SIG-M5 treated with dmso at 0.1 percent for 504 hours (cell line): Measurements from ENCODE around the gene CLASRP.
A peak's percentile ranks its signal among the peaks of the same experiment; 100 is the strongest.

ENCODE experiments used
- DNase-seq: peaks from one replicate; lab custom pipeline; 2025; ENCODE audit not compliant: unreplicated experiment; lab: John Stamatoyannopoulos, UW

CLASRP gene

DNA sequence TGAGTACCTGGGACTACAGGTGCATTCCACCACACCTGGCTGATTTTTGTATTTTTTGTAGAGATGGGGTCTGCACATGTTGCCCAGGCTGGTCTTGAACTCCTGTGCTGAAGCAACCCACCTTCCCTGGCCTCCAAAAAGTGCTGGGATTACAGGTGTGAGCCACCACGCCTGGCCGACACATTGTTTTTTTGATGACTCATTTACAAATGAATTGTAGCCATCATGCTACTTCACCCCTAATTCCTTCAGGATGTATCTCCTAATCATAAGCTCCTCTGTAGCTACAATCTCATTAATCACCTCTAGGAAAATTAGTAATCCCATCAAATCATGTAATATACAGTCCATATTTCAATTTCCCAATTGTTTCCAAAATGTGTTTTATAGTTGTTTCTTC, 19.7 kb upstream of the CLASRP start:
- no peak for DNase-seq

DNA sequence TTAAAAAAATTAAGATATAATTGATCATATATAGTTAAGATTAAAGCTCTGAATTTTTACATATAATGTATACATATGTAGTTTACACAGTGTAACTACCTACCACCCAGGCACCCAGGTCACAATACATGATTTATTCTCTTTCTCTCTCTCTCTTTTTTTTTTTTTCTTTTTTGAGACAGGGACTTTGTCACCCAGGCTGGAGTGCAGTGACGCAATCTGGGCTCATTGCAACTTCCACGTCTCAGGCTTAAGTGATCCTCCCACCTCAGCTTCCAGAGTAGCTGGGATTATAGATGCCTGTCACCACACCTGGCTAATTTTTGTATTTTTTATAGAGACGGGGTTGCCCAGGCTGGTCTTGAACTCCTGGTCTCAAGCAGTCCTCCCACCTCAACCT, 18.8 kb upstream of the CLASRP start:
- no peak for DNase-seq

DNA sequence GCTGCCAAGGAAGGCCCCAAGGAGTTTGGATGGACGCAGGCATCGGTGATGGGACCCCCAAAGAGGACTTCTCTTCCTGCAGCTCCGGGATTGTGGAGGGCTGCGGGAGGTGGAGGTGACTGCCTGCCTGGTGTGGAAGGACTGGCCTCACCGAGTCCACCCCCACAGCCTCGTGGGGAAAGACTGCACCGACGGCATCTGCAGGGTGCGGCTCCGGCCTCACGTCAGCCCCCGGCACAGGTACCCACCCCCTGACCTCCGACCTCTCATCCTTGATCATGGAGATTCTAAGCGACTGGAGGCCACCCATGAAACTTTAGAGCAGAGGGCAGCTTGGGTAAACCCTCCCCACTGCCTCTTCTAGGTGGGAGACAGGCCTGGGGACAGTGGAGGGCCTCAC, 16.9 kb upstream of the CLASRP start:
- no peak for DNase-seq

DNA sequence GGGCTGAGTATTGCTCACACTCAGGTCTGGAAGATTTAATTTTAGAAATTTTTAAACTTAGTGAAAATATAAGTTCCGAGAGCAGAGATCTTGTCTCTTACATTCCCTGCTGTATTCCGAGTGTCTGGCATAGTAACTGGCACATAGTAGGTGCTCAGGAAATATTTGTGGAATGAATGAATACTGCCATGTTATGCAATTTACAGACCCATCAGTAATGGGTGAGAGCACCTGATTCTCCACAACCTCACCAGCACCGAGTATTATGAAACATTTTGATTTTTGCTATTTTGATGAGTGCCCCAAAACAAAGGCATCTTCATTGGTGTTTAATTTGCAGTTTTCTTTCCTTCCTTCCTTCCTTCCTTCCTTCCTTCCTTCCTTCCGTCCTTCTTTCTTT, 15.8 kb upstream of the CLASRP start:
- DNase-seq, result no peak

DNA sequence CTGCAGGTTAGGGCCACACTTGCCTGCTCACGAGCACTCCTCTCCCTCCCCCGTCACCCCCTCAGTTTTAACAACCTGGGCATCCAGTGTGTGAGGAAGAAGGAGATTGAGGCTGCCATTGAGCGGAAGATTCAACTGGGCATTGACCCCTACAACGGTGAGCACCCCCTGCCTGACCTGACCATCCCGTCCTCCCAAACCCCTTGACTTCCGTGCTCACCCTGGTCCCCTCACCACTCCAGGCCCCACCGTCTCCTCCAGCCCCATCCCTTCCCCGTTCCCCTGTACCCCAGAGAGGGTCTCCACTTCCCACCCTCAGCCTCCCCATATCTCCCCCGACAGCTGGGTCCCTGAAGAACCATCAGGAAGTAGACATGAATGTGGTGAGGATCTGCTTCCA, 13.6 kb upstream of the CLASRP start:
- no peak for DNase-seq

DNA sequence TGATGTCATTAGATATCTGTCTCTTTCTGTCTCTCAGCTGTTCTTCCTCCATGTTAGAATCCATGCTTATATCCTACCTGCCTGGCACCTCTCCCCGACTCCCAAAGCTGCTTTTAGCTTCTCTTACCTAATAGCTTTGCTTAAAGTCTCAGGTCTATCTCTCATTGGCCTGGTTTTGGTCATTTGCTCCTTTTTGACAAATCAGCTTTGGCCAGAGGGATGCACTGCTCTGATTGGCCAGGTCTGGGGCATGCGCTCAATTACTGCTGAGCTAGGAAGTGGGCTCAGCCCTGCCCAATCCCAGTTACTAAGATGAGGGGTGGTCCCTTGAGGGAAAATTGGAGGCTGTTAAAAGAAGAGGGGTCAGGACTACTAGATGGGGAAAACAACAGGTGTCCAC, 11.5 kb upstream of the CLASRP start:
- DNase-seq, result no peak

DNA sequence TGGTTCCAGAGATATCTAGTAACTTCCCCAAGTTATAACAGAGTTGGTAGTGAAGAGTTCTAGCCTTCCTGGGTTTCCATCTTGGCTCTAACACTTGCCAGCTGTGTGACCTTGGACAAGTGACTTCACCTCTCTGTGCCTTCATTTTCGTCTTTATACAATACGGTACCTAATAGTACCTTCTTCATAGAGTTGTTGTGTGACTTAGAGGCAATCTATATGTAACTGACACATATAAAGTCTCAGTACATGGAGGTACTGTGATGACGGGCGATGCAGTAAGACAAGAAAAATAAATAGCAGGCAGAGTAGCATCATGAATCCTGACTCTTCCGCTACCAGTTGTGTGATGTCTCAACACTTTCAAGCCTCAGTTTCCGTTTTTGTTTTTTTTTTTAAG, 8.0 kb upstream of the CLASRP start:
- no peak for DNase-seq

DNA sequence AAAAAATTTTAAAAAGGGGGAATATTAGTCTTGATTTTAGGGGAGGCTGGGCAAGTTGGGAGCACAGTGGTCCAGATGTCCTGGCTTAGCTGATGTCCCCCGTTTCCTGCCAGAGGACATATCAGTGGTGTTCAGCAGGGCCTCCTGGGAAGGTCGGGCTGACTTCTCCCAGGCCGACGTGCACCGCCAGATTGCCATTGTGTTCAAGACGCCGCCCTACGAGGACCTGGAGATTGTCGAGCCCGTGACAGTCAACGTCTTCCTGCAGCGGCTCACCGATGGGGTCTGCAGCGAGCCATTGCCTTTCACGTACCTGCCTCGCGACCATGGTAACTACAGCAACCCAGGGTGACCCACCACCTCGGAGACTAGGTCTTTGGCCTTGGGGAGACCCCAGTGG, 6.4 kb upstream of the CLASRP start:
- no peak for DNase-seq

DNA sequence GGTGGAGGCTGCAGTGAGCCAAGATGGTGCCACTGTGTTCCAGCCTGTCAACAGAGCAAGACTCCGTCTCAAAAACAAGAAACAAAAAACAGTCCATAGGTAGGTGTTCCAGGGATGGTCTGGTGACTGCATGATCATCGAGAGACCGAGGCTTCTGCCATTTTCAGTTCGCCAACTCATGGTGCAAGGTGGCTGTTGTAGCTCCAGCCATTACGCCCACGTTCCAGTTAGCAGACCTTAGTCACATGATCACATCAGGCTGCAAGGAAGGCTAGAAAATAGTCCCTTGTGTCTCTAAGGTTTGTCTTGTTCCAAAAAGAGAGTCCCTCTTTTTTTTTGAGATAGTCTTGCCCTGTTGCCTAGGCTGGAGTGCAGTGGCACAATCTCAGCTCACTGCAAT, 3.1 kb upstream of the CLASRP start:
- DNase-seq, result no peak

DNA sequence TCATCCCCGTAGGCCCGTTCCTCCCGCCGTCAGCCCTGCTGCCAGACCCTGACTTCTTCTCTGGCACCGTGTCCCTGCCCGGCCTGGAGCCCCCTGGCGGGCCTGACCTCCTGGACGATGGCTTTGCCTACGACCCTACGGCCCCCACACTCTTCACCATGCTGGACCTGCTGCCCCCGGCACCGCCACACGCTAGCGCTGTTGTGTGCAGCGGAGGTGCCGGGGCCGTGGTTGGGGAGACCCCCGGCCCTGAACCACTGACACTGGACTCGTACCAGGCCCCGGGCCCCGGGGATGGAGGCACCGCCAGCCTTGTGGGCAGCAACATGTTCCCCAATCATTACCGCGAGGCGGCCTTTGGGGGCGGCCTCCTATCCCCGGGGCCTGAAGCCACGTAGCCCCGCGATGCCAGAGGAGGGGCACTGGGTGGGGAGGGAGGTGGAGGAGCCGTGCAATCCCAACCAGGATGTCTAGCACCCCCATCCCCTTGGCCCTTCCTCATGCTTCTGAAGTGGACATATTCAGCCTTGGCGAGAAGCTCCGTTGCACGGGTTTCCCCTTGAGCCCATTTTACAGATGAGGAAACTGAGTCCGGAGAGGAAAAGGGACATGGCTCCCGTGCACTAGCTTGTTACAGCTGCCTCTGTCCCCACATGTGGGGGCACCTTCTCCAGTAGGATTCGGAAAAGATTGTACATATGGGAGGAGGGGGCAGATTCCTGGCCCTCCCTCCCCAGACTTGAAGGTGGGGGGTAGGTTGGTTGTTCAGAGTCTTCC, 1.3 kb upstream of the CLASRP start:
- DNase-seq, result no peak

DNA sequence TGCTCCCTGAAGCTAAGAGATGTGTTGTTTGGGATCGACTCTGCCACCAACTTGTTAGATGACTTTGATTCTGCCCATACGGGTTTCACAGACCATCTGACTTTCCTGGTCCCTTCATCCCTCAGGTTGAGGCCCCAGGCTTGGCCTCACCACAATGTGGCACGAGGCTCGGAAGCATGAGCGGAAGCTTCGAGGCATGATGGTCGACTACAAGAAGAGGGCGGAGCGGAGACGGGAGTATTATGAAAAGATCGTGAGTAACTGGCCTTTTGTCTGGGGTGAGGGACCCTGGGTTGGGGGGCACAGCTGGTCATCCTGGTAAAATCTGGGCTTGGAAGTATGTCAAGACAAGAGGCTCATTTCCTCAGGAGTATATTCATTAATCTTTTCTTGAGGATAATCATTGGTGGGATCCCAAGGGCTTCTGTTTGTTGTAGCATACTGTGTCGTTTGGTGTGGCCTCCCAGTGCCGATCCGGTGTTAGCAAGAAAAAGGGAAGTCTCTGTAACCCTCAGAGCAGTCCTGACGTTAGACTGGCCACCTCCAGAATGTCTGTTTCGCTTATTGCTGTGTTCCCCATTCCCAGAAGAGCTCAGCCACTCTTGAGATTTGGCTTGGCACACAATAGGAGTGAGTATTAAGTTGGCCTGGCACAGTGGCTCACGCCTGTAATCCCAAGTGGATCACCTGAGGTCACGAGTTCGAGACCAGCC, 1.4 kb downstream of the CLASRP start:
- peak; percentile 84 for DNase-seq

DNA sequence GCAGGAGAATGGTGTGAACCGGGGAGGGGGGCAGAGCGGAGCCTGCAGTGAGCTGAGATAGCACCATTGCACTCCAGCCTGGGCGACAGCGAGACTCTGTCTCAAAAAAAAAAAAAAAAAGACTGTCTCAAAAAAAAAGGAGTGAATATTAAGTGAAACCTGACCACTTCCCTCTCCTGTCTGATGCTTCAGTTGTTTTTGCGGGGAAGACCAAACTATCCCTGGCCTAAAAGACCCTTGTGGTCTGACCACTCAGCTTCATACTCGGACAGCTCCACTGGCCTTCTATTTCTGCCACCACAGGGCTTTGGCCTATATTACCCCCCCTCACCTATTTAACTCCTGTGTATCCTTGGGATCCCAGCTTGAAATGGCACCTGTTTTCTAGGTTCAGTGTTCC, 2.3 kb downstream of the CLASRP start:
- DNase-seq, result no peak

DNA sequence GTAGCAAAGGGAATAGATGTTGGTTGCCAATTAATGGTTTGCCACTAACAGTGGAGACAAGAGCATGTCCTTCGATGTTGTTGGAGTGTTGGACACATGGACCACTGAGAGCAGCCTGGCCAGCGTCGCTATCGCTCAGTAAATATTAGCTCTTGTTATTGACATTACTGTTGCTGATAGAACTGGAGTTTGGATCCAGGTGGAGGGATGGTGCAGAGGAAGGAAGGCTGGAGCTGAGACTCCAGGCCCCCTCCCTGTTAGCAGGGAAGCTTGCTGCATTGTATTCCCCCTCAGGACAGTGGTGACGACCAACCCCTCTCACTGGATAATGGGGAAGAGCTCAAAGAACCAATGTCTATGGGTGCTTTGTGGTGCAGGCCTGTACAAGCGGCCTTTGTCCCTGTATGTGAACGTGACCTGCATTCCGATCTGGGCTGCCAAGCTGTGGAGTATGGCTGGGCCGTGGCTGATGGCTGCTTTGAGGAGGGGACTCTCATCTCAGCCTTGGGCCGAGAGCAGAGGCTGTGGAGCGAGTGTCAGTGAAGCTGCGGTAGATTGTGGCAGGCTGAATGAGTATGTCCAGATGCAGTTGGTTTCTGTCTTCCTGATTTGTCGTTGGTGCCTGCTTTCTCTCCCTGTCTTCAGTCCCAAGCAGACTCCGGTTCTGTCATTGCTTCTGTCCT, 7.0 kb downstream of the CLASRP start:
- DNase-seq, result no peak

DNA sequence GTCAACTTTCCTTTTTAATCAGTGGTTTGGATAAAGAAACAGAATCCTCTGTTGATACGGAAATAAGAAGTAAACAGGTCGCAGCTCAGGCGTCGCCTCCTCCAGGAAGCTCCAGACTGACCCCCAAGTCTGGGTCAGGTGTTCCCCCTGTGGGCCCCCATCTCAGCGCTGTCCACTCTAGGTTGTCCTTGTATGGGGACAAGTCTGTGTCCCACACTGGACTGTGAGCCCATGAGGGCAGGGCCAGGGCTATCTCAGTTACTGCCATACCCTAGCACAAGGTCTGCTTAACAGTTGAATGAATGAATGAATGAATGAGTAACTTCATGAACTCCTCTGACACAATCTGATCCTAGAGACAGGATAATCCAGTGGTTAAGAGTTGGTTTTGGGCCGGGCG, 7.5 kb downstream of the CLASRP start:
- DNase-seq, result no peak

DNA sequence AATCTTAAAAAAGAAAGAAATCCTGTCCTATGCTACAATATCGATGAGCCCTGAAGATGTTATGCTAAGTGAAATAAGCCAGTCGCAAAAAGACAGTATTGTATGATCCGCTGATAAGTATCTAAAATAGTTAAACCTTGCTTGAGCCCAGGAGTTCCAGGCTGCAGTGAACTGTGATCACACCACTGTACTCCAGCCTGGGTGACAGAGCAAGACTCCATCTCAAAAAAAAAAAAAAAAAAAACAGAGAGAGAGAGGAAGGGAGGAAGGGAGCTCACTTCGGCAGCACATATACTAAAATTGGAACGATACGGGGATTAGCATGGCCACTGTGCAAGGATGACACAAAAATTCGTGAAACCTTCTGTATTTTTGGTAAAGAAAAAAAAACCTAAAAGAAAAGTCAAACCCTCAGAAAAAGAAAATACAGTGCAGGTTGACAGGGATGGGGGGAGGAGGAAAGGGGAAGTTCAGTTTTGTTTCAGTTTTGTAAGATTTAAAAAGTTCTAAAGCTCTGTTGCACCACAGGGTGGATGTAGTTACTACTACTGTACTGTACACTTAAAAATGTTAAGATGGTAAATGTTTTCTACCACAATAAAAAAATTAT, 8.4 kb downstream of the CLASRP start:
- peak; percentile 87 for DNase-seq

DNA sequence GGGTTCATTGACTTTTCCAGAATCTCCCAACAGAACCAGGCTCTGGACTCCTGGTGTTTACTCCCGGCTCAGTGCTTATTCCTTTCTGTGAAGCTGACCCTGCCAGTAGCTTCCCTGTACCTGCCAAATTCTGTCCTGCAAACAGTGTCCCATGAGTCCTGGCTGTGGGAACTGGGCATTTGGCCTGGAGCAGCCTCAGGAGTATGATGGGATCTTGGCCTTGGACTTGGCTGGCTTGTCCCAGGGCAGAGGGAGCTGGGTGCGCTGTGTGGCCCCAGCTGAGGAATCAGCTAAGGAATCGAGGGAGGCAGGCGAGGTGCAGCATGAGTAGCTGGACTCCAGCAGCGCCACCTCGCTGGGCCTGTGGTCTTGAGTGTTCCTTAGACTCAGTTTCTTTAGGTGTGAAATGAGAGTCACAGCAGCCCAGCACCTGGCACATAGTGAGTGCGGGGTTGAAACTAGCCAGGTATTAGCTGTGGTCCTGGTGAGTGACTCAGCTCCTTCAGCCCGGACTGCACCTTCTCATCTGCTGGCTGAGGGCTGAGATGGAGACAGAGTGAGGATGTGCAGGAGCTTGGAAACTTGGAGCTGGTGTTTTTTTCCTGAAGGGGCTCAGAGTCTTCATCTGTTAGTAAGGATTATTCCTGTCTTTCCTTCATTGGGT, 10.4 kb downstream of the CLASRP start:
- DNase-seq, result no peak

DNA sequence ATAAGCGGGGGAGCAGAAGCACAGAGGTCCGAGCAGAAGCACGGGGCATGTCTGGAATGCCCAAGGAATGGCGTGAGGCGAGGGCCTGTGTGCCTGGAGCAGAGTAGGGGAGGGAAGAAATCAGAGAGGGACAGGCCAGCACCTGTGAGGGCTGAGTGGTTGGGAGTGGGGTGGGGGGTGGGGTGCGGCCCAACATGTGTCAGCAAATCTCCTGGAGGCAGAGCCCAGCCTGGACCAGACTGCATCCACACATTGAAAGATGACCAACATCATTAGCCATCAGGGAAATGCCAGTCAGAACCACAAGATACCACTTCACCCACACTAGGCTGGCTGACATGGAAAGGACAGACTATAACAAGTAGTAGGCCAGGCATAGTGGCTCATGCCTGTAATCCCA, 11.2 kb downstream of the CLASRP start:
- DNase-seq, result no peak

DNA sequence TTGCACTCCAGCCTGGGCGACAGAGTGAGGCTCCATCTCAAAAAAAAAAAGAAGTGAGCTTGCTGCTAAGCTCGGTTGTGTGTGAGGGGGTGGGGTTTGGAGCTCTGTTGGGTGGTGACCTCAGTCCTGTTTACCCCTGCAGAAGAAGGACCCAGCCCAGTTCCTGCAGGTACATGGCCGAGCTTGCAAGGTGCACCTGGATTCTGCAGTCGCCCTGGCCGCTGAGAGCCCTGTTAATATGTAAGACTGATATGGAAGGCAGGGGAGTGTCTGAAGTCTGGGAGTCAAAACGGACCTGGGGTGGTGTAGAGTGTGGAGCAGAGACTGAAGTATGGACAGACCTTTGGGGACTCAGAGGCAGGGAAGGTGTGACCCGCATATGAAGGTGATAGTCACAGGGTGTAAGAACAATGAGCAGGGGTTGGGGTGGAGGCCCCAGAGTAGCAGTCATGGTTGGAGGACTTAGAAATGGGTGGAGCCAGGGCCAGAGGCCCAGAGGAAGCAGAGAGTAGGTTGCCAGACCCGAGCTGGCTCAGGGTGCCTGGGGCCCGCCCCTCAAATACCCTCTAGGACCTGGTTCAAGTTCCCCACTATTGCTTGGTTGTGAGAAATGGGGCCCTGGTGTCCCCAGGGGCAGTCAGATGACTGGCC, 13.2 kb downstream of the CLASRP start:
- no peak for DNase-seq

DNA sequence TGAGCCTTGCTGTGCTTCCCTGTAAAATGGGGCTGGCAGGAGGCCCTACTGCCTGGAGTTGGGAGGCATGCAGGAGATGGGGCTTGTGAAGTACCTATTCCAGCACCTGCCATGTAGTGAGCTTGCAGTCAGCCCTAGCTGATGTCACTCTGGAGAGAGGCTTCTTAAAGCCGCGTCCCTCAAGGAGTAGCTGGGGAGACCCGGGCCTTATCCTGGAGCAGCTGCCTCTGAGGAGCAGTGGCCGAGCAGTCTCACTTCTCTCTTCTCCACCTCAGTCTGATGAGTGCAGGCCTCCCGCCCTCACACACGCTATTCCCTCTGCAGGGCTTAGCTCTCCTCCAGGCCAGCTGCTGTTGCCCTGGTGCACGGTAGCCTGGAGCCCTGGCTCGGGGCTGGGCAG, 18.0 kb downstream of the CLASRP start:
- no peak for DNase-seq

DNA sequence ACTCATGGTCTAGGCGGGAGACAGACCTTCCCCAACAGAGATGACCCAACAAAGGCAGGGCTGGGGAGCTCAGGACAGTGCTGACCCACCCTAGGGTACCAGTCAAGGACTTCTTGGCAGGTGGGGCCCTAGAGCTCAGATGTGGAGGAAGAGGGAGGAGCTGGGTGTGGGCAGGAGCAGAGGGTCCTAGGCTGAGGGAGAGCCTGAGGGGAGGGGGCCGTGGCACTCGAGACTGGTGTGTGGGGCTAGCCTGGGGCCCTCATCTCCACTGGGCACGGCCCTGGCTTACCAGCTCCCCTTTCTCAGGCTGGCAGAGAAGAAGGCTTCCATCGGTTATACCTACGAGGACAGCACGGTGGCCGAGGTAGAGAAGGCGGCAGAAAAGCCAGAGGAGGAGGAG, 18.6 kb downstream of the CLASRP start:
- no peak for DNase-seq

DNA sequence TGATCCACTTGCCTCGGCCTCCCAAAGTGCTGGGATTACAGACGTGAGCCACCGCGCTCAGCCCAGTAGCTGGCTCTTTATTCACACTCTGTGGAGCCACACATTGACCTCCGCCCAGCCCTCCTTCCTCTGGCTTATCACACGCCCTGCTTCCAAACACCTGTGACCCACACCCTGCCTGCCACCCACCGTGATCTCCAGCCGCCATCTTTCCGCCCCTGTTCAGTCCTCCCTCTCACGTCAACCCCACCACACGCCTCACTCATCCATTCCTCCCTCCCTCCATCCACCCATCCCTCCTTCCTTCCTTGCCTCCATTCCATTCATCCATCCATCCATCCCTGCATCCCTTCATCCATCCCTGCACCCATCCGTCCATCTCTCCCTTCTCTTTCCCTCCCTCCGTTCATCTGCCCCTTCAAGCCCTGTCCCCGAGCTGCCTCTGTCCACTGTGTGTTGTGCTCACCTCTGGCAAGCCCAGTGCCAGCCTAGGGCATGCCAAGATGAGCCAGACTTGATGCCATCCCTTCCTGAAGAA, 19.8 kb downstream of the CLASRP start:
- DNase-seq, result no peak
